Brain microvascular endothelial cell (primary cell): ENCODE measurements around the gene PLD6.

Source experiments
- DNase-seq: peaks from one replicate; pipeline ENCODE4 v3.0.0-alpha.2; 2020
- H3K27ac ChIP-seq: fragments of 250-450 bp; sonication (Bioruptor Pico); 2 replicates; pipeline ENCODE4 v1.5.1; 2020; ENCODE audit warnings: mild to moderate bottlenecking, moderate library complexity
- H3K27me3 ChIP-seq: fragments of 250-450 bp; sonication (Bioruptor Pico); replicated peaks from 2 replicates; pipeline ENCODE4 v1.5.1; 2020; ENCODE audit warnings: mild to moderate bottlenecking
- H3K36me3 ChIP-seq: fragments of 250-450 bp; sonication (Bioruptor Pico); replicated peaks from 2 replicates; pipeline ENCODE4 v1.5.1; 2020; ENCODE audit warnings: mild to moderate bottlenecking
- H3K4me3 ChIP-seq: 2 replicates; pipeline ENCODE4 v1.5.1; 2011; ENCODE audit warnings: low read depth, mild to moderate bottlenecking, control low read depth, low read length, moderate library complexity
- CTCF ChIP-seq: IDR thresholded peaks from 2 replicates; pipeline ENCODE4 v1.5.1; 2011; ENCODE audit warnings: low read depth, mild to moderate bottlenecking, moderate library complexity, low read length, control low read depth, inconsistent platforms; ENCODE audit errors: missing control alignments
- in situ Hi-C: cut with HindIII; loops from 2 replicates; pipeline ENCODE4 v1.10.0; 2017; ENCODE audit warnings: low sequenced_read_pairs, low pct_ligation_motif_present

PLD6 gene

GRCh38 chr17:17167986-17168385 is 38.1 kb downstream of the PLD6 start:
- DNase-seq = no peak
- H3K4me3 ChIP-seq = no peak overlapping the region
- peaks cover 80% of the 10 kb centered on the region for H3K36me3 ChIP-seq
- no peak for TF ChIP-seq CTCF
- no peaks in the 10 kb centered on the region for H3K27me3 ChIP-seq
- in situ Hi-C loops = no loop called here
- H3K27ac ChIP-seq = no peak overlapping the region

GRCh38 chr17:17167356-17167755 is 38.8 kb downstream of the PLD6 start:
- Histone ChIP-seq H3K27ac (no peak overlapping the region), H3K27me3 (no peaks in the 10 kb centered on the region), H3K4me3 (no peak overlapping the region), H3K36me3 (peaks cover 80% of the 10 kb centered on the region)
- TF ChIP-seq CTCF = no peak
- DNase-seq = no peak
- in situ Hi-C loops = no loop called here

- TF ChIP-seq CTCF = no peak
- Histone ChIP-seq H3K4me3 (no peak overlapping the region), H3K27ac (no peak overlapping the region), H3K27me3 (no peaks in the 10 kb centered on the region), H3K36me3 (peaks cover 80% of the 10 kb centered on the region)
- in situ Hi-C loops = no loop called here
- DNase-seq = no peak
These were observed 39.7 kb downstream of the PLD6 start for GRCh38 chr17:17166446-17166845.

GRCh38 chr17:17165666-17166308 is 40.3 kb downstream of the PLD6 start:
- in situ Hi-C loops = no loop called here
- DNase-seq = no peak

GRCh38 chr17:17164676-17165075 is 41.5 kb downstream of the PLD6 start:
- Histone ChIP-seq H3K27me3 (no peaks in the 10 kb centered on the region), H3K27ac (no peak overlapping the region), H3K36me3 (peaks cover 96% of the 10 kb centered on the region), H3K4me3 (no peak overlapping the region)
- DNase-seq = no peak
- in situ Hi-C loops = no loop called here
- no peak for TF ChIP-seq CTCF

More at GRCh38 chr17:17165666-17166308, 40.3 kb downstream of the PLD6 start:
- no peak for TF ChIP-seq CTCF
- peaks cover 85% of the 10 kb centered on the region for H3K36me3 ChIP-seq
- H3K27me3 ChIP-seq = no peaks in the 10 kb centered on the region
- H3K27ac ChIP-seq = no peak overlapping the region
- no peak overlapping the region for H3K4me3 ChIP-seq

GRCh38 chr17:17164156-17164555 is 42.0 kb downstream of the PLD6 start:
- H3K4me3 ChIP-seq = no peak overlapping the region
- DNase-seq = no peak
- in situ Hi-C loops = no loop called here
- peaks cover 96% of the 10 kb centered on the region for H3K36me3 ChIP-seq
- TF ChIP-seq CTCF = no peak
- H3K27me3 ChIP-seq = no peaks in the 10 kb centered on the region
- no peak overlapping the region for H3K27ac ChIP-seq
